ENCODE results near the gene PRKAG2.

DNA sequence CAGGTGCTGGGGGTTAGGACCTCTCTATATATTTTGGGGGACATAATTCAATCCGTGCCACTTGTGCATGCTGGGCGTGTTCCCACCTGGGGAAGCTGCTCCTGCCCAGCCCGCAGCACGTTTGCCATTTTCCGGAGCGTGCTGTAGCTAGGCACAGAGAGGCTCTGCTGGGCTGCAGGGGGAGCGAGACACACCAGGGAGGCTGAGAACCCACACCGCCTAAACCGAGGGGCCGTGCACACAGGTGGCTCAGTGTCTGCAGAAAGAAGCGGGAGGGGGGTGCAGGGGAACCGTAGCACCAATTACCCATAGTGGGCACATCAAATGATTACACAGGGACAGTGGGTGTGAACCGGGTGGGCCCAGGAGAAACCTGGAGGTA lies 27.0 kb downstream of the PRKAG2 start:
- TF ChIP-seq ZNF274 (IDR thresholded peaks at IDR 0.05; ENCODE audit: borderline replicate concordance, extremely low read depth, low read length): no peak
- TF ChIP-seq POLR2AphosphoS5 (IDR thresholded peaks at IDR 0.05; ENCODE audit: low read depth, low read length): no peak
- TF ChIP-seq, protein P1, sequence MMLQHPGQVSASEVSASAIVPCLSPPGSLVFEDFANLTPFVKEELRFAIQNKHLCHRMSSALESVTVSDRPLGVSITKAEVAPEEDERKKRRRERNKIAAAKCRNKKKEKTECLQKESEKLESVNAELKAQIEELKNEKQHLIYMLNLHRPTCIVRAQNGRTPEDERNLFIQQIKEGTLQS (IDR thresholded peaks at IDR 0.05; ENCODE audit: insufficient read depth, low read depth, low read length): no peak
- TF ChIP-seq EP300 (IDR thresholded peaks at IDR 0.05; ENCODE audit: borderline replicate concordance in 1 of 2, low read depth in 2 of 2, low read length in 2 of 2): no peak
- TF ChIP-seq POLR2A (IDR thresholded peaks at IDR 0.05; ENCODE audit: control extremely low read depth in 1 of 2, low read depth in 2 of 2, low read length in 2 of 2): no peak
- no peak for TF ChIP-seq BCL11A (IDR thresholded peaks at IDR 0.05; ENCODE audit: low read depth in 2 of 2, low read length in 2 of 2)
- TF ChIP-seq SIN3A (conservative IDR thresholded peaks at IDR 0.05 in 1 of 2, IDR thresholded peaks at IDR 0.05 in 1 of 2; ENCODE audit: low read depth in 1 of 2, low read length in 2 of 2): no peak

Data from H1 (cell line).